Keratinocyte (primary cell): ENCODE measurements around the gene CD44.

Experiments
- CTCF ChIP-seq, 3 experiments: IDR thresholded peaks in 1 of 3; conservative IDR thresholded peaks in 1 of 3; optimal IDR thresholded peaks in 1 of 3; 2 replicates in 2 of 3; 3 replicates in 1 of 3; pipeline versions ENCODE3 to v1.5.1; 2011; ENCODE audit warnings: low read length in 3 of 3, mild to moderate bottlenecking in 3 of 3, moderate library complexity in 2 of 3, control low read depth in 1 of 3, inconsistent platforms in 1 of 3; ENCODE audit not compliant: insufficient read depth in 2 of 3; ENCODE audit errors: extremely low read depth in 1 of 3
- EZH2 ChIP-seq: IDR thresholded peaks from one replicate; pipeline ENCODE4 v1.6.1; 2012; ENCODE audit warnings: inconsistent platforms, mild to moderate bottlenecking, low read length, moderate library complexity

GRCh38 chr11:35157814-35158700, 19.1 kb downstream of the CD44 start:
- no peak for TF ChIP-seq EZH2
- no peak for TF ChIP-seq CTCF (optimal IDR thresholded peaks at IDR 0.05 in 1 of 3, IDR thresholded peaks at IDR 0.05 in 1 of 3, conservative IDR thresholded peaks at IDR 0.05 in 1 of 3; ENCODE audit: extremely low read depth in 1 of 3, insufficient read depth in 2 of 3, low read length in 3 of 3)
